Measurements from ENCODE around the gene WDR72. TPM values are rescaled to one million over a fixed set of nuclear protein-coding genes. Genes with fewer than 3 reads are reported as not detected.

Gene WDR72
- total RNA-seq, 2 donors from 2014 or later = 4.1 to 12.2 TPM

DNA sequence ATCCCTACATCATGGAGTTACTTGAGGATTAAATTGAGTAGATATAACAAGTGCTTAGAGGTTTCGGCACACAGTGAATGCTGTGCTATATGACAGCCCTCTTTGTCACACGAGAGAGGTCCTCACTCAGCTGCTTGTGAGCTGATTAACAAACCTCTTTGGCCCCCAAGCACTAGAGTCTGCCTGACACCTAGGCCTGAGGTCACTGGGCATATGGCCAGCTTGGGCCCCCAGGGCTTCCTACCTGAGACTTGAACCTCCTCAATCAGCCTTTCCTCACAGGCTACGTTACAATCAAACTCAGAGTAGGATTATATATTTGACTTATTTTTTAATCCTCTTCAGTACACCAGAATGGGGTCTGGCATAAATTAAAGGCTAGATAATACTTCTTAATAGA lies 88.8 kb downstream of the WDR72 start:
- Histone ChIP-seq H3K27me3 (ENCODE audit: control insufficient read depth, insufficient read depth, low read length, poor library complexity, severe bottlenecking) (no peaks in the 10 kb centered on the region), H3K9me3 (ENCODE audit: control insufficient read depth, low read length) (no peaks in the 10 kb centered on the region), H3K36me3 (ENCODE audit: control insufficient read depth, insufficient read depth, low read length) (no peaks in the 10 kb centered on the region), H3K4me3 (ENCODE audit: low read length) (no peak overlapping the region), H3K9ac (ENCODE audit: extremely low read depth, low read length, poor library complexity, severe bottlenecking) (no peak overlapping the region), H3K4me1 (ENCODE audit: control insufficient read depth, insufficient read depth, low read length) (no peaks in the 10 kb centered on the region), H3K27ac (ENCODE audit: low read depth, low read length) (no peak overlapping the region)
- DNase-seq = no peak
- H3K4me1 Mint-ChIP-seq = no peaks in the 10 kb centered on the region
- no peak overlapping the region for H3K4me3 Mint-ChIP-seq
- H3K27me3 Mint-ChIP-seq (ENCODE audit: insufficient read depth) = no peaks in the 10 kb centered on the region
- H3K27ac Mint-ChIP-seq = no peak overlapping the region
- TF ChIP-seq, protein P1, sequence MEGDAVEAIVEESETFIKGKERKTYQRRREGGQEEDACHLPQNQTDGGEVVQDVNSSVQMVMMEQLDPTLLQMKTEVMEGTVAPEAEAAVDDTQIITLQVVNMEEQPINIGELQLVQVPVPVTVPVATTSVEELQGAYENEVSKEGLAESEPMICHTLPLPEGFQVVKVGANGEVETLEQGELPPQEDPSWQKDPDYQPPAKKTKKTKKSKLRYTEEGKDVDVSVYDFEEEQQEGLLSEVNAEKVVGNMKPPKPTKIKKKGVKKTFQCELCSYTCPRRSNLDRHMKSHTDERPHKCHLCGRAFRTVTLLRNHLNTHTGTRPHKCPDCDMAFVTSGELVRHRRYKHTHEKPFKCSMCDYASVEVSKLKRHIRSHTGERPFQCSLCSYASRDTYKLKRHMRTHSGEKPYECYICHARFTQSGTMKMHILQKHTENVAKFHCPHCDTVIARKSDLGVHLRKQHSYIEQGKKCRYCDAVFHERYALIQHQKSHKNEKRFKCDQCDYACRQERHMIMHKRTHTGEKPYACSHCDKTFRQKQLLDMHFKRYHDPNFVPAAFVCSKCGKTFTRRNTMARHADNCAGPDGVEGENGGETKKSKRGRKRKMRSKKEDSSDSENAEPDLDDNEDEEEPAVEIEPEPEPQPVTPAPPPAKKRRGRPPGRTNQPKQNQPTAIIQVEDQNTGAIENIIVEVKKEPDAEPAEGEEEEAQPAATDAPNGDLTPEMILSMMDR (conservative IDR thresholded peaks at IDR 0.05) = no peak
- WGBS, 2 experiments (ENCODE audit: insufficient coverage in 1 of 2, insufficient read length in 1 of 2) = 88 to 100% methylated on average over 1 to 3 of the region's 3 CpGs
- H3K9me3 Mint-ChIP-seq = no peaks in the 10 kb centered on the region
- no peaks in the 10 kb centered on the region for H3K36me3 Mint-ChIP-seq (ENCODE audit: low read depth)

DNA sequence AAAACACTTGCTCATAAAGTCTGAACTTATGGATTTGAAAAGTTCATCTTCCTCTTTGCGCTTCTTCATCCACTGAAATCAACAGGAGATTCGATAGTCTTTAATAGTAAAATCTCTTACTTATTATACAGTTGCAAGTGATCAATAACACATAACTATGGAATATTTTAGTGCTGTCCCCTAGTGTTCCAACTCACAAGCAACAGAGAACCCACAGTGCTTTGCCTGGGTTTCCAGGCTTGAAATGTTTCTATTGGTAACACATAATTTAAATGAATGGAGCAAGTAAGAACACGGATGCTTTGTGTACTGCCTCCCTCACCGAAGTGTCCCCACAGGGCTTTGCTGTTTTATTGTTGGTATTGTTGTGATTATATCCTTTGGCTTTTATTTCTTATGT lies 93.5 kb downstream of the WDR72 start:
- no peaks in the 10 kb centered on the region for H3K36me3 Mint-ChIP-seq (ENCODE audit: low read depth)
- H3K4me1 Mint-ChIP-seq = no peaks in the 10 kb centered on the region
- 94% methylated on average over 4 of the region's 4 CpGs; no CpG with 5 or more reads in 1 of the 2 experiments for WGBS, 2 experiments (ENCODE audit: insufficient coverage in 1 of 2, insufficient read length in 1 of 2)
- H3K27me3 ChIP-seq (ENCODE audit: control insufficient read depth, insufficient read depth, low read length, poor library complexity, severe bottlenecking) = no peaks in the 10 kb centered on the region
- no peaks in the 10 kb centered on the region for H3K9me3 ChIP-seq (ENCODE audit: control insufficient read depth, low read length)
- no peaks in the 10 kb centered on the region for H3K4me1 ChIP-seq (ENCODE audit: control insufficient read depth, insufficient read depth, low read length)
- no peaks in the 10 kb centered on the region for H3K36me3 ChIP-seq (ENCODE audit: control insufficient read depth, insufficient read depth, low read length)
- H3K27ac Mint-ChIP-seq = no peak overlapping the region
- no peak overlapping the region for H3K4me3 ChIP-seq (ENCODE audit: low read length)
- H3K9ac ChIP-seq (ENCODE audit: extremely low read depth, low read length, poor library complexity, severe bottlenecking) = no peak overlapping the region
- H3K27me3 Mint-ChIP-seq (ENCODE audit: insufficient read depth) = no peaks in the 10 kb centered on the region
- H3K4me3 Mint-ChIP-seq = no peak overlapping the region
- no peak for DNase-seq
- H3K9me3 Mint-ChIP-seq = no peaks in the 10 kb centered on the region
- TF ChIP-seq, protein P1 (conservative IDR thresholded peaks at IDR 0.05) = peak; percentile 44
- H3K27ac ChIP-seq (ENCODE audit: low read depth, low read length) = no peak overlapping the region

DNA sequence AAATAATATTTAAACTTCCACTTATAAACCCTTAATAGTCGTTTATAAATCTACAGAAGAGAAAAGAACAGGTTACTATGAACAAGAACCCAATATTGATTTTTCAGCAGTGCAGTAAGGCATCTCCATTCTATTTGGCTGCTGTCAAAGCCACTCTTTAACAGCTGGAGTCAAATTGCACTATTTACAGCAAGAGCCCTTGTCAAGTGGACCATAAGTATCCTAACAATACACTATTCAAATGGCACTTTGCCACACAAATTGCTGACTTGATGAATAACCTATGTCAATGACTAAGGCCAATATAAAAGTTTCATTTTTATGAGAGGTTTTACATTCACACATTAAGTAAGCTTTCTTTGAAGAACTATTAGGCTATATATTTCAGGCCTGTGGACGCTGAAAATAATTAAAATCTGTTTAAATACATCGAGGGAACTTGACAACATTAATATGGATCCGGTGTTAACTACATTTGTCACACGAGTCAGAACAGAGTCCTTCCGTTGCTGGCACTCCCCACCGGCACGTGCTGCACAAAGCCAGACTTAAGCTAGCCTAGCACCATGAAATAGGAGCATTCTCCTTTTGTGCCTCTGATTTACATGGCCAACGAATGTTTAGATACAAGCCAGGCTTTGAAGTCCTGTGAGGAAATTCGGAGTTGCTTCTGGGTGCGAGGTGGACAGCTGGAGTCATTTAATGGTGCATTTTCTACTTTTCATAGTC lies 100.5 kb downstream of the WDR72 start:
- H3K9me3 ChIP-seq (ENCODE audit: control insufficient read depth, low read length) = no peaks in the 10 kb centered on the region
- DNase-seq = no peak
- Mint-ChIP-seq H3K36me3 (ENCODE audit: low read depth) (no peaks in the 10 kb centered on the region), H3K4me1 (peaks cover 4% of the 10 kb centered on the region), H3K27ac (no peak overlapping the region), H3K27me3 (ENCODE audit: insufficient read depth) (no peaks in the 10 kb centered on the region), H3K4me3 (no peak overlapping the region), H3K9me3 (no peaks in the 10 kb centered on the region)
- no peaks in the 10 kb centered on the region for H3K4me1 ChIP-seq (ENCODE audit: control insufficient read depth, insufficient read depth, low read length)
- WGBS, 2 experiments (ENCODE audit: insufficient coverage in 1 of 2, insufficient read length in 1 of 2) = 64 to 69% methylated on average over 10 to 11 of the region's 11 CpGs
- no peaks in the 10 kb centered on the region for H3K36me3 ChIP-seq (ENCODE audit: control insufficient read depth, insufficient read depth, low read length)
- TF ChIP-seq, protein P1 (conservative IDR thresholded peaks at IDR 0.05) = no peak
- peak overlapping the region; percentile 6 for H3K27ac ChIP-seq (ENCODE audit: low read depth, low read length)
- H3K27me3 ChIP-seq (ENCODE audit: control insufficient read depth, insufficient read depth, low read length, poor library complexity, severe bottlenecking) = no peaks in the 10 kb centered on the region
- no peak overlapping the region for H3K4me3 ChIP-seq (ENCODE audit: low read length)
- H3K9ac ChIP-seq (ENCODE audit: extremely low read depth, low read length, poor library complexity, severe bottlenecking) = no peak overlapping the region

Measured in endodermal cell (in vitro differentiated cells).